Neural progenitor cell (in vitro differentiated cells): ENCODE measurements around the gene LBH. TPM values are rescaled to one million over a fixed set of nuclear protein-coding genes. Genes with fewer than 3 reads are reported as not detected.

Source experiments
- DNase-seq: peaks from one replicate; pipeline ENCODE4 v3.0.0-alpha.2; 2016; ENCODE audit warnings: low spot score
- H2AFZ ChIP-seq: fragments of 200-600 bp; sonication (generic); replicated peaks from 2 replicates; pipeline ENCODE4 v1.6.1; 2016; ENCODE audit warnings: antibody characterized with exemption
- H3F3A ChIP-seq: fragments of 200-600 bp; sonication (generic); 2 replicates; pipeline ENCODE4 v1.6.1; 2016; ENCODE audit warnings: antibody characterized with exemption, low read depth
- H3K27ac ChIP-seq: fragments of 200-600 bp; sonication (generic); 2 replicates; pipeline ENCODE4 v1.5.1; 2016; ENCODE audit warnings: mild to moderate bottlenecking
- H3K27me3 ChIP-seq: fragments of 200-600 bp; sonication (generic); 2 replicates; pipeline ENCODE4 v1.6.1; 2016; ENCODE audit warnings: mild to moderate bottlenecking, moderate library complexity
- H3K36me3 ChIP-seq: fragments of 200-600 bp; sonication (generic); 2 replicates; pipeline ENCODE4 v1.5.1; 2016
- H3K4me1 ChIP-seq: fragments of 200-600 bp; sonication (generic); 2 replicates; pipeline ENCODE4 v1.6.1; 2016; ENCODE audit warnings: mixed run types
- H3K4me2 ChIP-seq: fragments of 200-600 bp; sonication (generic); 2 replicates; pipeline ENCODE4 v1.6.1; 2016
- H3K4me3 ChIP-seq: fragments of 200-600 bp; sonication (generic); 2 replicates; pipeline ENCODE4 v1.5.1; 2016
- H3K79me2 ChIP-seq: fragments of 200-600 bp; sonication (generic); 2 replicates; pipeline ENCODE4 v1.6.1; 2016; ENCODE audit warnings: low read depth
- H3K9ac ChIP-seq: fragments of 200-600 bp; sonication (generic); 2 replicates; pipeline ENCODE4 v1.6.1; 2016
- H3K9me3 ChIP-seq: fragments of 200-600 bp; sonication (generic); 2 replicates; pipeline ENCODE4 v1.5.1; 2016; ENCODE audit warnings: low read depth
- H4K20me1 ChIP-seq: fragments of 200-600 bp; sonication (generic); 2 replicates; pipeline ENCODE4 v1.6.1; 2016; ENCODE audit warnings: low read depth
- H3K27ac Mint-ChIP-seq: 3 replicates; pipeline ENCODE4 v1.8.0; 2021; ENCODE audit warnings: mixed read lengths
- H3K27me3 Mint-ChIP-seq: 2 replicates; pipeline ENCODE4 v1.8.0; 2022; ENCODE audit warnings: low read depth, mild to moderate bottlenecking, inconsistent platforms, moderate library complexity, mixed read lengths; ENCODE audit not compliant: insufficient read depth
- H3K36me3 Mint-ChIP-seq: 3 replicates; pipeline ENCODE4 v1.8.0; 2021; ENCODE audit warnings: mixed read lengths
- H3K4me1 Mint-ChIP-seq: 3 replicates; pipeline ENCODE4 v1.8.0; 2021; ENCODE audit warnings: mixed read lengths
- H3K4me3 Mint-ChIP-seq: 3 replicates; pipeline ENCODE4 v1.8.0; 2021; ENCODE audit warnings: mild to moderate bottlenecking, moderate library complexity, mixed read lengths
- H3K9me3 Mint-ChIP-seq: 3 replicates; pipeline ENCODE4 v1.8.0; 2020; ENCODE audit warnings: mixed read lengths
- CTCF ChIP-seq: fragments of 200-600 bp; sonication (generic); IDR thresholded peaks from 2 replicates; pipeline ENCODE4 v1.5.1; 2017; ENCODE audit warnings: antibody characterized with exemption, mild to moderate bottlenecking
- EZH2 ChIP-seq: fragments of 200-600 bp; sonication (generic); IDR thresholded peaks from 2 replicates; pipeline ENCODE4 v1.6.1; 2017; ENCODE audit warnings: antibody characterized with exemption, mild to moderate bottlenecking, moderate library complexity
- EZH2phosphoT487 ChIP-seq: fragments of 200-600 bp; sonication (generic); IDR thresholded peaks from 2 replicates; pipeline ENCODE4 v1.6.1; 2017; ENCODE audit warnings: antibody characterized with exemption
- total RNA-seq: library from RNA; depleted of rRNA; stranded (reverse); fragments of >200 nt; gene quantifications from 2 replicates; pipeline ENCODE4 v1.2.3, GENCODE V29; 2015; ENCODE audit warnings: low replicate concordance

LBH gene
- total RNA-seq, 1 donor from 2014 or later: 4.2 TPM

GRCh38 chr2:30236591-30237238 is 5.4 kb downstream of the LBH start:
- no peak for DNase-seq
- Mint-ChIP-seq H3K27me3 (peaks cover 16% of the 10 kb centered on the region), H3K4me1 (peaks cover 21% of the 10 kb centered on the region), H3K9me3 (no peaks in the 10 kb centered on the region), H3K36me3 (peaks cover 16% of the 10 kb centered on the region), H3K27ac (no peak overlapping the region), H3K4me3 (no peak overlapping the region)
- Histone ChIP-seq H3K4me1 (peaks cover 16% of the 10 kb centered on the region), H3F3A (peaks cover 21% of the 10 kb centered on the region), H3K27me3 (peaks cover 26% of the 10 kb centered on the region), H3K4me2 (no peak overlapping the region), H3K9me3 (no peaks in the 10 kb centered on the region), H3K9ac (no peak overlapping the region), H4K20me1 (no peaks in the 10 kb centered on the region), H3K4me3 (no peak overlapping the region), H3K27ac (no peak overlapping the region), H3K79me2 (no peaks in the 10 kb centered on the region), H2AFZ (no peak overlapping the region), H3K36me3 (no peaks in the 10 kb centered on the region)
- TF ChIP-seq EZH2phosphoT487 (no peak), CTCF (no peak), EZH2 (no peak)

- no peak overlapping the region for H3K27ac ChIP-seq
- H3K36me3 Mint-ChIP-seq: peaks cover 16% of the 10 kb centered on the region
- H3K27me3 Mint-ChIP-seq: peaks cover 16% of the 10 kb centered on the region
- DNase-seq: no peak
- H3K9me3 Mint-ChIP-seq: no peaks in the 10 kb centered on the region
- H3K79me2 ChIP-seq: no peaks in the 10 kb centered on the region
- no peak overlapping the region for H3K4me3 ChIP-seq
- no peaks in the 10 kb centered on the region for H3K36me3 ChIP-seq
- H3K27ac Mint-ChIP-seq: no peak overlapping the region
- H3K4me1 Mint-ChIP-seq: peaks cover 21% of the 10 kb centered on the region
- no peak overlapping the region for H2AFZ ChIP-seq
- peaks cover 16% of the 10 kb centered on the region for H3K4me1 ChIP-seq
- no peaks in the 10 kb centered on the region for H4K20me1 ChIP-seq
- peaks cover 19% of the 10 kb centered on the region for H3F3A ChIP-seq
- no peak overlapping the region for H3K4me3 Mint-ChIP-seq
- H3K27me3 ChIP-seq: peaks cover 19% of the 10 kb centered on the region
- H3K4me2 ChIP-seq: no peak overlapping the region
- TF ChIP-seq EZH2phosphoT487 (no peak), CTCF (no peak), EZH2 (no peak)
- H3K9me3 ChIP-seq: no peaks in the 10 kb centered on the region
- no peak overlapping the region for H3K9ac ChIP-seq
Observed at GRCh38 chr2:30237239-30237965, 6.1 kb downstream of the LBH start.

- H3K36me3 ChIP-seq: no peaks in the 10 kb centered on the region
- peaks cover 16% of the 10 kb centered on the region for H3K36me3 Mint-ChIP-seq
- no peaks in the 10 kb centered on the region for H3K79me2 ChIP-seq
- no peak for TF ChIP-seq EZH2phosphoT487
- TF ChIP-seq EZH2: no peak
- TF ChIP-seq CTCF: no peak
- peaks cover 14% of the 10 kb centered on the region for H3K27me3 Mint-ChIP-seq
- H3K9me3 ChIP-seq: no peaks in the 10 kb centered on the region
- H3K9me3 Mint-ChIP-seq: no peaks in the 10 kb centered on the region
- H3K27me3 ChIP-seq: peaks cover 11% of the 10 kb centered on the region
- H3K4me1 Mint-ChIP-seq: peaks cover 18% of the 10 kb centered on the region
- H3K27ac Mint-ChIP-seq: no peak overlapping the region
- peaks cover 11% of the 10 kb centered on the region for H3F3A ChIP-seq
- no peak overlapping the region for H3K27ac ChIP-seq
- H2AFZ ChIP-seq: no peak overlapping the region
- H3K4me3 Mint-ChIP-seq: no peak overlapping the region
- DNase-seq: no peak
- H3K9ac ChIP-seq: no peak overlapping the region
- no peak overlapping the region for H3K4me2 ChIP-seq
- no peak overlapping the region for H3K4me3 ChIP-seq
- H4K20me1 ChIP-seq: no peaks in the 10 kb centered on the region
- peaks cover 11% of the 10 kb centered on the region for H3K4me1 ChIP-seq
Observed at GRCh38 chr2:30237966-30238800, 6.8 kb downstream of the LBH start.
